GM23338 (cell line): ENCODE data around the gene KANK4. TPM values are rescaled to one million over a fixed set of nuclear protein-coding genes. Genes with fewer than 3 reads are reported as not detected.

Source experiments
- ATAC-seq: fragments of 200-7000 bp; cut with Tn5 transposase; 3 replicates; pipeline ENCODE4 v1.9.1; 2020
- DNase-seq: peaks from one replicate; pipeline ENCODE4 v3.0.0-alpha.2; 2015; ENCODE audit warnings: low spot score
- H2AFZ ChIP-seq: fragments of 200-600 bp; sonication (generic); 2 replicates; pipeline ENCODE4 v1.8.0; 2016; ENCODE audit warnings: antibody characterized with exemption, mild to moderate bottlenecking, moderate library complexity
- H3F3A ChIP-seq: fragments of 200-600 bp; sonication (generic); replicated peaks from 2 replicates; pipeline ENCODE4 v1.8.0; 2017; ENCODE audit warnings: antibody characterized with exemption, mixed run types, low read depth
- H3K27ac ChIP-seq: fragments of 200-600 bp; sonication (generic); 2 replicates; pipeline ENCODE4 v1.6.1; 2016; ENCODE audit warnings: low read depth
- H3K27me3 ChIP-seq: fragments of 200-600 bp; sonication (generic); 2 replicates; pipeline ENCODE4 v1.8.0; 2016; ENCODE audit warnings: mild to moderate bottlenecking, mixed run types, moderate library complexity; ENCODE audit not compliant: insufficient read depth
- H3K36me3 ChIP-seq: fragments of 200-600 bp; sonication (generic); 2 replicates; pipeline ENCODE4 v1.8.0; 2016; ENCODE audit warnings: mild to moderate bottlenecking; ENCODE audit not compliant: insufficient read depth
- H3K4me1 ChIP-seq: fragments of 200-600 bp; sonication (generic); 2 replicates; pipeline ENCODE4 v1.8.0; 2016; ENCODE audit warnings: mild to moderate bottlenecking, moderate library complexity; ENCODE audit not compliant: insufficient read depth
- H3K4me2 ChIP-seq: fragments of 200-600 bp; sonication (generic); 2 replicates; pipeline ENCODE4 v1.7.1; 2017; ENCODE audit warnings: mixed run types
- H3K4me3 ChIP-seq: fragments of 200-600 bp; sonication (generic); 2 replicates; pipeline ENCODE4 v1.6.1; 2016; ENCODE audit warnings: mixed run types
- H3K79me2 ChIP-seq: fragments of 200-600 bp; sonication (generic); replicated peaks from 2 replicates; pipeline ENCODE4 v1.8.0; 2017; ENCODE audit warnings: mild to moderate bottlenecking; ENCODE audit not compliant: insufficient read depth
- H3K9me2 ChIP-seq: fragments of 200-600 bp; sonication (generic); 2 replicates; pipeline ENCODE4 v1.8.0; 2017; ENCODE audit not compliant: insufficient read depth
- H4K20me1 ChIP-seq: fragments of 200-600 bp; sonication (generic); replicated peaks from 2 replicates; pipeline ENCODE4 v1.8.0; 2017; ENCODE audit warnings: mild to moderate bottlenecking; ENCODE audit not compliant: insufficient read depth
- H3K27ac Mint-ChIP-seq: 2 replicates; pipeline ENCODE4 v1.8.0; 2020; ENCODE audit warnings: inconsistent platforms, mild to moderate bottlenecking, moderate library complexity, mixed read lengths
- H3K27me3 Mint-ChIP-seq: 3 replicates; pipeline ENCODE4 v1.8.0; 2022; ENCODE audit warnings: low read depth, mild to moderate bottlenecking, moderate library complexity, mixed read lengths, inconsistent platforms; ENCODE audit not compliant: insufficient read depth, poor library complexity
- H3K36me3 Mint-ChIP-seq: 3 replicates; pipeline ENCODE4 v1.8.0; 2021; ENCODE audit warnings: low read depth, mild to moderate bottlenecking, inconsistent platforms, moderate library complexity, mixed read lengths
- H3K4me1 Mint-ChIP-seq: 3 replicates; pipeline ENCODE4 v1.8.0; 2020; ENCODE audit warnings: mild to moderate bottlenecking, inconsistent platforms, mixed read lengths
- H3K4me3 Mint-ChIP-seq: 3 replicates; pipeline ENCODE4 v1.8.0; 2021; ENCODE audit warnings: moderate library complexity, mild to moderate bottlenecking, inconsistent platforms, mixed read lengths
- H3K9me3 Mint-ChIP-seq: 3 replicates; pipeline ENCODE4 v1.8.0; 2020; ENCODE audit warnings: moderate library complexity, mild to moderate bottlenecking, inconsistent platforms, mixed read lengths
- CTCF ChIP-seq, 2 experiments: fragments of 200-600 bp in 1 of 2; sonication (generic) in 1 of 2; conservative IDR thresholded peaks; 2 replicates each; pipeline versions ENCODE4 v1.5.1 to v1.6.1; 2016 to 2017; ENCODE audit warnings: antibody characterized with exemption in 2 of 2, low read depth in 2 of 2, mild to moderate bottlenecking in 2 of 2, moderate library complexity in 1 of 2
- EZH2 ChIP-seq: fragments of 200-600 bp; sonication (generic); IDR thresholded peaks from one replicate; pipeline ENCODE4 v1.8.0; 2017; ENCODE audit warnings: antibody characterized with exemption, mild to moderate bottlenecking, low read depth; ENCODE audit not compliant: unreplicated experiment
- EZH2phosphoT487 ChIP-seq: fragments of 200-600 bp; sonication (generic); IDR thresholded peaks from one replicate; pipeline ENCODE4 v1.8.1; 2018; ENCODE audit warnings: antibody characterized with exemption; ENCODE audit not compliant: unreplicated experiment
- JUNB ChIP-seq: IDR thresholded peaks from one replicate; pipeline ENCODE4 v1.6.1; 2016; ENCODE audit warnings: antibody characterized with exemption; ENCODE audit not compliant: unreplicated experiment
- NANOG ChIP-seq: IDR thresholded peaks from 2 replicates; pipeline ENCODE4 v1.6.1; 2016; ENCODE audit warnings: antibody characterized with exemption, borderline replicate concordance
- POLR2AphosphoS5 ChIP-seq: IDR thresholded peaks from 2 replicates; pipeline ENCODE4 v1.6.1; 2016; ENCODE audit warnings: antibody characterized with exemption, low read depth
- ZNF114 ChIP-seq: fragments of 250-450 bp; sonication (Bioruptor Pico); IDR thresholded peaks from 2 replicates; pipeline ENCODE4 v1.5.0; 2020; ENCODE audit warnings: mild to moderate bottlenecking, moderate library complexity
- ZNF331 ChIP-seq: fragments of 250-450 bp; sonication (Bioruptor Pico); IDR thresholded peaks from 2 replicates; pipeline ENCODE4 v1.5.0; 2020; ENCODE audit warnings: low read depth, mild to moderate bottlenecking, moderate library complexity
- ZNF462 ChIP-seq: fragments of 250-450 bp; sonication (Bioruptor Pico); IDR thresholded peaks from 2 replicates; pipeline ENCODE4 v1.5.0; 2020; ENCODE audit warnings: mild to moderate bottlenecking, moderate library complexity
- polyA plus RNA-seq: library from polyadenylated mRNA; unstranded; fragments of >200 nt; fragmentation: Nextera tagmentation; extraction: Ambion mirVana; gene quantifications from 2 replicates; pipeline ENCODE4 v1.2.1, GENCODE V29; 2016
- total RNA-seq: library from RNA; depleted of rRNA; stranded (reverse); fragments of >200 nt; shearing (Covaris generic); gene quantifications from 2 replicates; pipeline ENCODE4 v1.2.3, GENCODE V29; 2014
- TF ChIP-seq, protein P1 (sequence below): IDR thresholded peaks from 2 replicates; pipeline ENCODE4 v1.6.1; 2016; ENCODE audit warnings: antibody characterized with exemption
- TF ChIP-seq, protein P2 (sequence below): IDR thresholded peaks from one replicate; pipeline ENCODE4 v1.6.1; 2018; ENCODE audit warnings: antibody characterized with exemption; ENCODE audit not compliant: unreplicated experiment

KANK4 gene
- total and polyA plus RNA-seq, 2 experiments from 2014 or later = 0.31 to 0.42 TPM

DNA sequence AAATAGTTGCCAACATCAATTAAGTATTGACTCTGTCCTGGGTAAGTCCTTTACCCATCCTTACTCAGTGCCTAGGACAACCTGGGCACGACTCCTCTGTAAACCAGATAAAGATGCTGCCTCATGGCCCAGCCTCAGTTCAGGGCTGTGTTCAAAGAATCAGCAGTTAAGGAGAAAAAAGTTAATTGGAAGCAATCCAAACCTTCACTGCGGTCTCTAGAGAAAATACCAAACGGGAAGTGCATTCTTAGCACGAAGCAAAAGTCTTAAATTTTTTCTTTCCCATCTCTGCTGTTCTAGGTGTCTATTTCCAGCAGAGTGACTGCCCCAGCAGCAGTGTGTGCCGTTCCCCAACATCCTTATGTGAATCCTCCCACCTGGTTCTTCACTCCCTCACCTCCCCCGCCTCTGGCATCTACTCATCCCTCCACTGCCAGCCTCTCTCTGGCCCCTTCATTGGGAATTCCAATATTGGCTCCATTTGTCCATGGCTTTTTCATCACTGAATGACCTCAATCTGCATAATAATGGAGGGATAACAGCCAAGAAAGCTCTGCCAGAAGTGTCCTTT is 23.2 kb downstream of the KANK4 start:
- Histone ChIP-seq H3K9me2 (no peaks in the 10 kb centered on the region), H3K27me3 (no peaks in the 10 kb centered on the region), H3K4me3 (no peak overlapping the region), H3K27ac (no peak overlapping the region), H3K36me3 (no peaks in the 10 kb centered on the region), H3K4me1 (peaks cover 16% of the 10 kb centered on the region), H3K4me2 (peak overlapping the region; percentile 66), H4K20me1 (no peaks in the 10 kb centered on the region), H3K79me2 (no peaks in the 10 kb centered on the region), H3F3A (no peaks in the 10 kb centered on the region), H2AFZ (no peak overlapping the region)
- DNase-seq = no peak
- Mint-ChIP-seq H3K27ac (no peak overlapping the region), H3K4me3 (no peak overlapping the region), H3K4me1 (peaks cover 25% of the 10 kb centered on the region), H3K9me3 (no peaks in the 10 kb centered on the region), H3K36me3 (no peaks in the 10 kb centered on the region), H3K27me3 (peaks cover 5% of the 10 kb centered on the region)
- TF ChIP-seq POLR2AphosphoS5 (no peak), NANOG (no peak), EZH2phosphoT487 (no peak), CTCF (conservative IDR thresholded peaks at IDR 0.05; ENCODE audit: low read depth in 2 of 2) (no peak), ZNF462 (CRISPR knock-in tag) (no peak), ZNF114 (CRISPR knock-in tag) (no peak), JUNB (no peak), EZH2 (no peak), ZNF331 (CRISPR knock-in tag) (no peak)
- TF ChIP-seq, protein P1, sequence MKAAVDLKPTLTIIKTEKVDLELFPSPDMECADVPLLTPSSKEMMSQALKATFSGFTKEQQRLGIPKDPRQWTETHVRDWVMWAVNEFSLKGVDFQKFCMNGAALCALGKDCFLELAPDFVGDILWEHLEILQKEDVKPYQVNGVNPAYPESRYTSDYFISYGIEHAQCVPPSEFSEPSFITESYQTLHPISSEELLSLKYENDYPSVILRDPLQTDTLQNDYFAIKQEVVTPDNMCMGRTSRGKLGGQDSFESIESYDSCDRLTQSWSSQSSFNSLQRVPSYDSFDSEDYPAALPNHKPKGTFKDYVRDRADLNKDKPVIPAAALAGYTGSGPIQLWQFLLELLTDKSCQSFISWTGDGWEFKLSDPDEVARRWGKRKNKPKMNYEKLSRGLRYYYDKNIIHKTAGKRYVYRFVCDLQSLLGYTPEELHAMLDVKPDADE = no peak
- TF ChIP-seq, protein P2, sequence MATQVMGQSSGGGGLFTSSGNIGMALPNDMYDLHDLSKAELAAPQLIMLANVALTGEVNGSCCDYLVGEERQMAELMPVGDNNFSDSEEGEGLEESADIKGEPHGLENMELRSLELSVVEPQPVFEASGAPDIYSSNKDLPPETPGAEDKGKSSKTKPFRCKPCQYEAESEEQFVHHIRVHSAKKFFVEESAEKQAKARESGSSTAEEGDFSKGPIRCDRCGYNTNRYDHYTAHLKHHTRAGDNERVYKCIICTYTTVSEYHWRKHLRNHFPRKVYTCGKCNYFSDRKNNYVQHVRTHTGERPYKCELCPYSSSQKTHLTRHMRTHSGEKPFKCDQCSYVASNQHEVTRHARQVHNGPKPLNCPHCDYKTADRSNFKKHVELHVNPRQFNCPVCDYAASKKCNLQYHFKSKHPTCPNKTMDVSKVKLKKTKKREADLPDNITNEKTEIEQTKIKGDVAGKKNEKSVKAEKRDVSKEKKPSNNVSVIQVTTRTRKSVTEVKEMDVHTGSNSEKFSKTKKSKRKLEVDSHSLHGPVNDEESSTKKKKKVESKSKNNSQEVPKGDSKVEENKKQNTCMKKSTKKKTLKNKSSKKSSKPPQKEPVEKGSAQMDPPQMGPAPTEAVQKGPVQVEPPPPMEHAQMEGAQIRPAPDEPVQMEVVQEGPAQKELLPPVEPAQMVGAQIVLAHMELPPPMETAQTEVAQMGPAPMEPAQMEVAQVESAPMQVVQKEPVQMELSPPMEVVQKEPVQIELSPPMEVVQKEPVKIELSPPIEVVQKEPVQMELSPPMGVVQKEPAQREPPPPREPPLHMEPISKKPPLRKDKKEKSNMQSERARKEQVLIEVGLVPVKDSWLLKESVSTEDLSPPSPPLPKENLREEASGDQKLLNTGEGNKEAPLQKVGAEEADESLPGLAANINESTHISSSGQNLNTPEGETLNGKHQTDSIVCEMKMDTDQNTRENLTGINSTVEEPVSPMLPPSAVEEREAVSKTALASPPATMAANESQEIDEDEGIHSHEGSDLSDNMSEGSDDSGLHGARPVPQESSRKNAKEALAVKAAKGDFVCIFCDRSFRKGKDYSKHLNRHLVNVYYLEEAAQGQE = no peak
- peak; percentile 54 for ATAC-seq
